ENCODE measurements around the gene VRK1.

GRCh38 chr14:96901227-96901626 is 104.0 kb downstream of the VRK1 start:
- TF ChIP-seq, protein P1, sequence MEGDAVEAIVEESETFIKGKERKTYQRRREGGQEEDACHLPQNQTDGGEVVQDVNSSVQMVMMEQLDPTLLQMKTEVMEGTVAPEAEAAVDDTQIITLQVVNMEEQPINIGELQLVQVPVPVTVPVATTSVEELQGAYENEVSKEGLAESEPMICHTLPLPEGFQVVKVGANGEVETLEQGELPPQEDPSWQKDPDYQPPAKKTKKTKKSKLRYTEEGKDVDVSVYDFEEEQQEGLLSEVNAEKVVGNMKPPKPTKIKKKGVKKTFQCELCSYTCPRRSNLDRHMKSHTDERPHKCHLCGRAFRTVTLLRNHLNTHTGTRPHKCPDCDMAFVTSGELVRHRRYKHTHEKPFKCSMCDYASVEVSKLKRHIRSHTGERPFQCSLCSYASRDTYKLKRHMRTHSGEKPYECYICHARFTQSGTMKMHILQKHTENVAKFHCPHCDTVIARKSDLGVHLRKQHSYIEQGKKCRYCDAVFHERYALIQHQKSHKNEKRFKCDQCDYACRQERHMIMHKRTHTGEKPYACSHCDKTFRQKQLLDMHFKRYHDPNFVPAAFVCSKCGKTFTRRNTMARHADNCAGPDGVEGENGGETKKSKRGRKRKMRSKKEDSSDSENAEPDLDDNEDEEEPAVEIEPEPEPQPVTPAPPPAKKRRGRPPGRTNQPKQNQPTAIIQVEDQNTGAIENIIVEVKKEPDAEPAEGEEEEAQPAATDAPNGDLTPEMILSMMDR (conservative IDR thresholded peaks at IDR 0.05; ENCODE audit: low read length) = no peak
- TF ChIP-seq EZH2phosphoT487 (IDR thresholded peaks at IDR 0.05; ENCODE audit: borderline replicate concordance, low read depth, low read length) = no peak
